Karpas-422 (cell line): Measurements from ENCODE around the gene TMEM52B. TPM values are rescaled to one million over a fixed set of nuclear protein-coding genes. Genes with fewer than 3 reads are reported as not detected.
"Not testable (repeated sequence)": the region's sequence is repeated elsewhere in the genome, so short reads cannot be mapped to it uniquely, and the experiment has no call there.

Source experiments
- DNase-seq: peaks from one replicate; pipeline ENCODE4 v3.0.0-alpha.2; 2015
- H2AFZ ChIP-seq: fragments of 200-600 bp; sonication (generic); 2 replicates; pipeline ENCODE4 v1.6.1; 2014; ENCODE audit warnings: antibody characterized with exemption, low read length, mixed read lengths
- H3K27ac ChIP-seq: fragments of 200-600 bp; sonication (generic); 2 replicates; pipeline ENCODE4 v1.5.1; 2014; ENCODE audit warnings: mild to moderate bottlenecking, low read length, moderate library complexity
- H3K27me3 ChIP-seq: fragments of 200-600 bp; sonication (generic); 2 replicates; pipeline ENCODE4 v1.6.1; 2014; ENCODE audit warnings: low read length, mixed read lengths
- H3K36me3 ChIP-seq: fragments of 200-600 bp; sonication (generic); 2 replicates; pipeline ENCODE4 v1.6.1; 2014; ENCODE audit warnings: low read length, mixed read lengths; ENCODE audit not compliant: insufficient read depth
- H3K4me1 ChIP-seq: fragments of 200-600 bp; sonication (generic); 2 replicates; pipeline ENCODE4 v1.6.1; 2014; ENCODE audit warnings: mild to moderate bottlenecking, low read length, mixed read lengths
- H3K4me2 ChIP-seq: fragments of 200-600 bp; sonication (generic); 2 replicates; pipeline ENCODE4 v1.6.1; 2014; ENCODE audit warnings: low read length, low read depth, mild to moderate bottlenecking; ENCODE audit not compliant: poor library complexity, severe bottlenecking
- H3K4me3 ChIP-seq: fragments of 200-600 bp; sonication (generic); 2 replicates; pipeline ENCODE4 v1.5.1; 2014; ENCODE audit warnings: mild to moderate bottlenecking, antibody characterized with exemption, low read length, mixed read lengths
- H3K79me2 ChIP-seq: fragments of 200-600 bp; sonication (generic); 2 replicates; pipeline ENCODE4 v1.6.1; 2014; ENCODE audit warnings: mild to moderate bottlenecking, low read length, mixed read lengths
- H3K9ac ChIP-seq: fragments of 200-600 bp; sonication (generic); 2 replicates; pipeline ENCODE4 v1.6.0; 2014; ENCODE audit warnings: low read length
- H3K9me2 ChIP-seq: fragments of 200-600 bp; sonication (generic), shearing (Covaris generic); replicated peaks from 2 replicates; pipeline ENCODE4 v1.6.0; 2014; ENCODE audit warnings: mild to moderate bottlenecking, low read length, moderate library complexity; ENCODE audit not compliant: insufficient read depth
- H3K9me3 ChIP-seq: fragments of 300-700, 200-600 bp; sonication (generic); 2 replicates; pipeline ENCODE4 v1.6.1; 2014; ENCODE audit warnings: low read length, mixed read lengths
- H4K20me1 ChIP-seq: fragments of 200-600 bp; sonication (generic); 2 replicates; pipeline ENCODE4 v1.6.1; 2014; ENCODE audit warnings: mild to moderate bottlenecking, antibody characterized with exemption, low read length, low read depth; ENCODE audit not compliant: insufficient read depth
- total RNA-seq: library from RNA; depleted of rRNA; stranded (reverse); fragments of >200 nt; shearing (Covaris generic); gene quantifications from 2 replicates; pipeline ENCODE4 v1.2.3, GENCODE V29; 2014; ENCODE audit warnings: low replicate concordance

The TMEM52B gene
- total RNA-seq, 1 experiment from 2014 or later, result not detected

DNA sequence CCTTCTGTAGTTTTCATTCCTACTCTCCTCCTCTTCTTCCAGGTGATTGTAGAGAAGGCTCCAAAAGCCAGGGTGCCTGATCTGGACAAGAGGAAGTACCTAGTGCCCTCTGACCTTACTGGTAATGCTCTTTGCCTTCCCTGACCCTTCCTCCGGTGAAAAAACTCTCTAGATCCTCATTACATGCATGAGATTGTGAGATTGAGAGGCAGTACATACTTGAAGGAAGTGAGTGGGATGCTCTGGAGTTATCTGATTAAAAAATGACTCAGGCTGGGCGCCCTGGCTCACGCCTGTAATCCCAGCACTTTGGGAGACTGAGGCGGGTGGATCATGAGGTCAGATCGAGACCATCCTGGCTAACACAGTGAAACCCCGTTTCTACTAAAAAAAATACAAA is 39.2 kb downstream of the TMEM52B start:
- no peaks in the 10 kb centered on the region for H4K20me1 ChIP-seq
- no peak overlapping the region for H3K4me3 ChIP-seq
- H2AFZ ChIP-seq, result no peak overlapping the region
- no peaks in the 10 kb centered on the region for H3K79me2 ChIP-seq
- no peak overlapping the region for H3K9ac ChIP-seq
- no peak overlapping the region for H3K27ac ChIP-seq
- no peaks in the 10 kb centered on the region for H3K9me2 ChIP-seq
- DNase-seq, result no peak
- H3K27me3 ChIP-seq, result no peaks in the 10 kb centered on the region
- H3K36me3 ChIP-seq, result no peaks in the 10 kb centered on the region
- H3K9me3 ChIP-seq, result no peaks in the 10 kb centered on the region
- H3K4me1 ChIP-seq, result peaks cover 4% of the 10 kb centered on the region
- no peak overlapping the region for H3K4me2 ChIP-seq

DNA sequence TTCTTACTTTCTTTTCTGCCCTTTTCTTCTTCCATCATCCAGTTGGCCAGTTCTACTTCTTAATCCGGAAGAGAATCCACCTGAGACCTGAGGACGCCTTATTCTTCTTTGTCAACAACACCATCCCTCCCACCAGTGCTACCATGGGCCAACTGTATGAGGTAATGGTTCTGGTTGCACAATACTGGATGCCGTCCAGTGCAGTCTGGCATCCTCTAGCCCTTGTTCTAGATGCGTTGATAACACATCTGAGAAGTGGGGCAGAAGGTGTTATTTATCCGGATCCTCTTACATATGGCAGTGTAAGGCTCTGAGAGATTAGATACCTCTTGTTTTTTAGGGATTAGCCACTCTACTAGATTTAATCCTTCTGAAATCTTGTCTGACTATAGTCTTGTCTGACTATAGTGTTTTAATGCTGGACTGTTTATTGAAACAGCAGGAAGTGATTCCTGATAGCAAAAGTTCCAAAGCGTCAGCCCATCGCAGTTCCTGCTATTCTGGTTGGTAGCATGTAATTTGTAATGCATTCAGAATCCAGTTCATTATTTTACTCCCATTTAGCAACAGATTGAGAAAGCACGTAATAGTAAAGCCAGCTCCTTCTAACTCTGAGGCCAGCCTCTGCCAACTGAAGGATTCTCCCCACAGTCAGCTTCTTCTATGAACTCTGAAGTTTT is 41.7 kb downstream of the TMEM52B start:
- Histone ChIP-seq H3K4me2 (no peak overlapping the region), H3K4me1 (no peaks in the 10 kb centered on the region), H3K4me3 (no peak overlapping the region), H3K9ac (no peak overlapping the region), H2AFZ (no peak overlapping the region), H3K79me2 (no peaks in the 10 kb centered on the region), H3K36me3 (no peaks in the 10 kb centered on the region), H3K9me2 (no peaks in the 10 kb centered on the region), H3K9me3 (no peaks in the 10 kb centered on the region), H3K27ac (no peak overlapping the region), H4K20me1 (no peaks in the 10 kb centered on the region), H3K27me3 (no peaks in the 10 kb centered on the region)
- no peak for DNase-seq

DNA sequence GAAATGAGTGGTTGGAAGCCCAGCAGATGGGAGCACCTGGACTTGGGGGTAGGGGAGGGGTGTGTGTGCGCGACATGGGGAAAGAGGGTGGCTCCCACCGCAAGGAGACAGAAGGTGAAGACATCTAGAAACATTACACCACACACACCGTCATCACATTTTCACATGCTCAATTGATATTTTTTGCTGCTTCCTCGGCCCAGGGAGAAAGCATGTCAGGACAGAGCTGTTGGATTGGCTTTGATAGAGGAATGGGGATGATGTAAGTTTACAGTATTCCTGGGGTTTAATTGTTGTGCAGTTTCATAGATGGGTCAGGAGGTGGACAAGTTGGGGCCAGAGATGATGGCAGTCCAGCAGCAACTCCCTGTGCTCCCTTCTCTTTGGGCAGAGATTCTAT is 43.0 kb downstream of the TMEM52B start:
- no peak for DNase-seq
- Histone ChIP-seq H3K27ac (no peak overlapping the region), H3K4me2 (no peak overlapping the region), H3K9me3 (no peaks in the 10 kb centered on the region), H3K9ac (no peak overlapping the region), H3K27me3 (no peaks in the 10 kb centered on the region), H4K20me1 (no peaks in the 10 kb centered on the region), H2AFZ (no peak overlapping the region), H3K36me3 (no peaks in the 10 kb centered on the region), H3K4me3 (no peak overlapping the region), H3K4me1 (no peaks in the 10 kb centered on the region), H3K9me2 (no peaks in the 10 kb centered on the region), H3K79me2 (no peaks in the 10 kb centered on the region)

DNA sequence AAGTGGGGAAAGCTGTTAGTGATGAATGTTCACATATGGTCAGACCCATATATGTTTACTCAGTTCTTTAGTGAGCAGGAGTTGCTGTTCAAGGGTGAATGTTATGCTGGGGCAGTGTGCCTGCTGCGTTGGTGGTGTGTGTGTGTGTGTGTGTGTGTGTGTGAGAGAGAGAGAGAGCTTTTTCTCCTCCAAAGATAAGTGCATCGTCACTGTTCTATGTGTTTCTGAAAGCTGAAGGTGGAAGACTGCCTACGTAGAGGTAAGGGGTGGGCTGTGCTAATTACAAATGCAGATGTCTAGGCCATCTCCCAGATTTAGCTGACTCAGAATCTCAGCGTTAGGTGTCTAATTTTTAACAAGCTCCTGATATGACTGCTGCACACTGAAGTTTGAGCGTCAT is 44.4 kb downstream of the TMEM52B start:
- no peaks in the 10 kb centered on the region for H3K36me3 ChIP-seq
- no peak for DNase-seq
- no peak overlapping the region for H3K27ac ChIP-seq
- no peak overlapping the region for H3K9ac ChIP-seq
- H3K4me1 ChIP-seq, result no peaks in the 10 kb centered on the region
- H2AFZ ChIP-seq, result no peak overlapping the region
- H3K4me2 ChIP-seq, result no peak overlapping the region
- no peak overlapping the region for H3K4me3 ChIP-seq
- no peaks in the 10 kb centered on the region for H3K79me2 ChIP-seq
- H3K9me3 ChIP-seq, result no peaks in the 10 kb centered on the region
- H4K20me1 ChIP-seq, result no peaks in the 10 kb centered on the region
- H3K27me3 ChIP-seq, result no peaks in the 10 kb centered on the region
- H3K9me2 ChIP-seq, result no peaks in the 10 kb centered on the region

DNA sequence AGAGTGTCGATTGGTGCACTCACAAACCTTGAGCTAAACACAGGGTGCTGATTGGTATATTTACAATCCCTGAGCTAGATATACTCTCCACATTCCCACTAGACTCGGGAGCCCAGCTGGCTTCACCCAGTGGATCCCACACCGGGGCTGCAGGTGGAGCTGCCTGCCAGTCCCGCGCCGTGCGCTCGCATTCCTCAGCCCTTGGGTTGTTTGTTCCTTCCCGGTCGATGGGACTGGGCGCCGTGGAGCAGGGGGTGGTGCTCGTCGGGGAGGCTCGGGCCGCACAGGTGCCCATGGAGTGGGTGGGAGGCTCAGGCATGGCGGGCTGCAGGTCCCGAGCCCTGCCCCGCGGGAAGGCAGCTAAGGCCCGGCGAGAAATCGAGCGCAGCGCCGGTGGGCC is 46.6 kb downstream of the TMEM52B start:
- H4K20me1 ChIP-seq, H3K4me2 ChIP-seq, H3K27ac ChIP-seq, H3K9me3 ChIP-seq, H3K4me1 ChIP-seq, DNase-seq, H3K9ac ChIP-seq, H3K4me3 ChIP-seq, H2AFZ ChIP-seq, H3K27me3 ChIP-seq, H3K36me3 ChIP-seq, H3K79me2 ChIP-seq, H3K9me2 ChIP-seq: not testable (repeated sequence)

DNA sequence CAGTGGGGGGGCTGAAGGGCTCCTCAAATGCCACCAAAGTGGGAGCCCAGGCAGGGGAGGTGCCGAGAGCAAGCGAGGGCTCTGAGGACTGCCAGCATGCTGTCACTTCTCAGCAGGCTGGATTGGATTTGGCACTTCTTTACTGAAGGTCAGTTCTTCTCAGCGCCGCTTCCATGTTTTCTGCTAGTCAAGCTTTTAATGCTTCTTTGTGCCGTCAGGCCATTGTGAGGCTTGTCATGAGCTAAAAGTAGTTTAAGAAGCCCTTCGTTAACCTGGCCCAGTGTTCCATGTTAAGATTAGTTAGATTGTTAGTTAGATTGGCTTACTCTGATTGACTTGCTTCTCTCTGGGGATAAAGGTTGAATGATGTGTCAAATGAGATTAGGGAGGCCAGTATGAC is 47.3 kb downstream of the TMEM52B start:
- Histone ChIP-seq H3K9me3 (no peaks in the 10 kb centered on the region), H3K4me2 (no peak overlapping the region), H3K36me3 (no peaks in the 10 kb centered on the region)

DNA sequence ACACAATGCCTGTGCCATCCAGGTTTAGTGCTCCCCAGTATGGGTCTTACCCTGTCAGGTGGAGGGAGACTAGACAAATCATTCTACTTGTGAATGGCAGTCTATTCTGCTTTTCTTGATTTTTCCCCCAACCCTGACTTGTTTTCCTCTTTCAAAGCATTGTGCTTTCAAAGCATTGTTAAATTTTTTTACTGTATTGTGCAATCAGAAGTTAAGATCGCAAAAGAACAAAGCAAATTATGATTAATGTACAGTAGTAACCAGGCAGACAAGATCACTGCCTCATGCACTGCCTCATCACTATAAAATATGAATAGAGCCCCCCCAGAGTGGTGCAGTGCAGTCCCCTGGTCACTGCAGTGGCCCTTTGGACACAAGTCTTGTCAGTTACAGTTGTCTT is 47.9 kb downstream of the TMEM52B start:
- no peak overlapping the region for H3K4me3 ChIP-seq
- no peak overlapping the region for H3K9ac ChIP-seq
- no peak overlapping the region for H2AFZ ChIP-seq
- no peak for DNase-seq
- no peaks in the 10 kb centered on the region for H4K20me1 ChIP-seq
- H3K9me2 ChIP-seq, result no peaks in the 10 kb centered on the region
- no peak overlapping the region for H3K4me2 ChIP-seq
- H3K9me3 ChIP-seq, result no peaks in the 10 kb centered on the region
- H3K79me2 ChIP-seq, result no peaks in the 10 kb centered on the region
- no peaks in the 10 kb centered on the region for H3K36me3 ChIP-seq
- no peak overlapping the region for H3K27ac ChIP-seq
- no peaks in the 10 kb centered on the region for H3K4me1 ChIP-seq
- H3K27me3 ChIP-seq, result no peaks in the 10 kb centered on the region

More for the DNA sequence above, 47.3 kb downstream of the TMEM52B start:
- H3K4me1 ChIP-seq, result no peaks in the 10 kb centered on the region
- H3K9me2 ChIP-seq, result no peaks in the 10 kb centered on the region
- H3K27ac ChIP-seq, result no peak overlapping the region
- H4K20me1 ChIP-seq, result no peaks in the 10 kb centered on the region
- H2AFZ ChIP-seq, result no peak overlapping the region
- no peak for DNase-seq
- no peak overlapping the region for H3K4me3 ChIP-seq
- no peaks in the 10 kb centered on the region for H3K27me3 ChIP-seq
- H3K9ac ChIP-seq, result no peak overlapping the region
- no peaks in the 10 kb centered on the region for H3K79me2 ChIP-seq

DNA sequence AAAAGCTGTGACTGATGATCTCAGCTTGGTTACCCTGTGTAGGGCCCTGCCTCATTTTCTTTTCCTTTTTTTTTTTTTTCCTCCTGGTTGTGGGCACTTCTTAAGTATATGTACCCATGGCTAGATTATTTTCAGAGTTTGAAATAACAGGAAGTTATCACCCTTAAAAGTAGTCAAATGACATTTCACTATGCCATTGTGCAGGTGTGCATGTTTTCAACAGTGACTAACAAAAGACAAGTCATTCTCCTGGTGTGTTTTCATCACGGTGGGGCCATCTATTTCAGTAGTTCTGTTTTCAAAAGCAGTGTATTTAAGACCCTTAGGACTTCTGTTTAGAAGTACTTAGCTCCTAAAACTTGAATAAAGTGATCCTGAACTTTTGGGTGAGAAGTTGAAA is 48.8 kb downstream of the TMEM52B start:
- Histone ChIP-seq H4K20me1 (no peaks in the 10 kb centered on the region), H3K79me2 (no peaks in the 10 kb centered on the region), H3K9ac (no peak overlapping the region), H3K4me3 (no peak overlapping the region), H3K9me2 (no peaks in the 10 kb centered on the region), H3K9me3 (no peaks in the 10 kb centered on the region), H3K27me3 (no peaks in the 10 kb centered on the region), H3K36me3 (no peaks in the 10 kb centered on the region), H3K27ac (no peak overlapping the region), H3K4me2 (no peak overlapping the region), H3K4me1 (no peaks in the 10 kb centered on the region), H2AFZ (no peak overlapping the region)
- DNase-seq, result no peak

DNA sequence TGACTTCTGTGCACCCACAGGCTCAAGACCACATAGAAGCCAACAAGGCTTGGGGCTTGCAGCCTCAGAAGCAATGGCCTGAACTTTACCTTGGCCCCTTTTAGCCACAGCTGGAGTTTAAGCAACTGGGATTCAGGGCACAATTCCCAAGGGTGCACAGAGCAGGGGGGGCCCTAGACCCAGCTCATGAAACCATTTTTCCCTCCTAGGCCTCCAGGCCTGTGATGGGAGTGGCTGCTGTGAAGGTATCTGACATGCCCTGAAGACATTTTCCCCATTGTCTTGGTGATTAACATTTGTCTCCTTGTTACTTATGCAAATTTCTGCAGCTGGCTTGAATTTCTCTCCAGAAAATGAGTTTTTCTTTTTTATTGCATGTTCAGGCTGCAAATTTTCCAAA is 55.7 kb downstream of the TMEM52B start:
- Histone ChIP-seq H3K9me2 (no peaks in the 10 kb centered on the region), H3K4me1 (no peaks in the 10 kb centered on the region), H3K36me3 (no peaks in the 10 kb centered on the region), H3K4me2 (no peak overlapping the region), H3K27me3 (no peaks in the 10 kb centered on the region), H3K9me3 (no peaks in the 10 kb centered on the region), H3K9ac (no peak overlapping the region), H3K4me3 (no peak overlapping the region), H3K79me2 (no peaks in the 10 kb centered on the region), H3K27ac (no peak overlapping the region), H4K20me1 (no peaks in the 10 kb centered on the region), H2AFZ (no peak overlapping the region)
- DNase-seq, result no peak
